Measurements from ENCODE around the gene GARNL3. TPM values are rescaled to one million over a fixed set of nuclear protein-coding genes. Genes with fewer than 3 reads are reported as not detected.

GARNL3 gene
- total and polyA plus RNA-seq, 2 donors (not counting 3 experiments of a cell fraction or from before 2014, with no cell fraction given), result 1.4 to 8.3 TPM

GRCh38 chr9:127279717-127280285 lies 15.2 kb downstream of the GARNL3 start:
- Histone ChIP-seq H3K4me1 (ENCODE audit: control insufficient read depth, extremely low read depth, insufficient read depth, low read length) (no peaks in the 10 kb centered on the region), H3K27me3 (ENCODE audit: control insufficient read depth in 2 of 2, insufficient read depth in 2 of 2, low read length in 2 of 2) (no peaks in the 10 kb centered on the region), H3K9ac (replicated peaks; ENCODE audit: extremely low read depth, insufficient read depth, low read length) (no peak overlapping the region), H3K9me1 (replicated peaks; ENCODE audit: control insufficient read depth, extremely low read depth, insufficient read depth, low read length) (no peaks in the 10 kb centered on the region), H3K9me3 (replicated peaks; ENCODE audit: control insufficient read depth, insufficient read depth, low read length) (no peaks in the 10 kb centered on the region), H2AFZ (ENCODE audit: low read depth, low read length) (no peak overlapping the region), H3K27ac (ENCODE audit: insufficient read depth, low read depth, low read length) (no peak overlapping the region), H3K4me2 (ENCODE audit: insufficient read depth, low read length) (no peak overlapping the region), H4K20me1 (replicated peaks; ENCODE audit: control insufficient read depth, extremely low read depth, insufficient read depth, low read length) (no peaks in the 10 kb centered on the region), H3K36me3 (ENCODE audit: control insufficient read depth in 2 of 2, extremely low read depth in 1 of 2, insufficient read depth in 2 of 2, low read length in 2 of 2) (no peaks in the 10 kb centered on the region), H3K79me2 (ENCODE audit: control insufficient read depth, insufficient read depth, low read length) (no peaks in the 10 kb centered on the region), H3K4me3 (replicated peaks in 1 of 3; ENCODE audit: insufficient read depth in 1 of 3, low read depth in 1 of 3, low read length in 3 of 3) (no peak overlapping the region)
- POLR2A ChIA-PET, result interaction anchor here (0.7 kb wide), 1 partner anchor 181 kb away, joined by 3 read pairs; no protein-coding TSS in a partner anchor
- DNase-seq (ENCODE audit: low read depth, low spot score) (no peak), FAIRE-seq (no peak)
- dilution Hi-C loops (cut with MboI; ENCODE audit: extremely low pct_ligation_motif_present, low sequenced_read_pairs), result no loop called here
- BruUV-seq (replicated peaks), result no TSS peak
- intact Hi-C loops (cut with micrococcal nuclease), result no loop called here
- CTCF ChIA-PET, result no interaction called here
- no peak for TF ChIP-seq MYC (IDR thresholded peaks at IDR 0.05; ENCODE audit: low read depth, low read length)
- TF ChIP-seq FOS (IDR thresholded peaks at IDR 0.05; ENCODE audit: borderline replicate concordance, insufficient read depth, low read length), result no peak
- no peak for TF ChIP-seq POLR2AphosphoS5 (IDR thresholded peaks at IDR 0.05; ENCODE audit: insufficient read depth, low read depth, low read length)
- TF ChIP-seq CTCF (IDR thresholded peaks at IDR 0.05; ENCODE audit: extremely low read depth in 1 of 2, insufficient read depth in 1 of 2, low read depth in 1 of 2, low read length in 2 of 2), result no peak
- no peak for TF ChIP-seq GATA2 (IDR thresholded peaks at IDR 0.05; ENCODE audit: insufficient read depth, insufficient read length, low read depth, low read length)
- no peak for TF ChIP-seq MAX (IDR thresholded peaks at IDR 0.05; ENCODE audit: insufficient read depth, insufficient read length)
- no peak for TF ChIP-seq EZH2 (IDR thresholded peaks at IDR 0.05; ENCODE audit: borderline replicate concordance, low read depth, low read length, severe bottlenecking)
- TF ChIP-seq POLR2A (IDR thresholded peaks at IDR 0.05; ENCODE audit: low read depth, low read length), result no peak
- TF ChIP-seq JUN (IDR thresholded peaks at IDR 0.05; ENCODE audit: borderline replicate concordance, insufficient read depth, insufficient read length, low read depth), result no peak
